OCI-LY1 (cell line): Measurements from ENCODE around the gene MICAL2.

Experiments
- H2AFZ ChIP-seq: fragments of 200-600 bp; sonication (generic), shearing (Covaris generic); 2 replicates; pipeline ENCODE4 v1.6.0; 2014; ENCODE audit warnings: antibody characterized with exemption, mild to moderate bottlenecking, low read length
- H3F3A ChIP-seq: fragments of 200-600 bp; sonication (generic), shearing (Covaris generic); 2 replicates; pipeline ENCODE4 v1.6.0; 2014; ENCODE audit warnings: mild to moderate bottlenecking, antibody characterized with exemption, low read length, moderate library complexity; ENCODE audit not compliant: insufficient read depth
- H3K27ac ChIP-seq: fragments of 200-600 bp; sonication (generic); 2 replicates; pipeline ENCODE4 v1.5.1; 2014; ENCODE audit warnings: low read length, mixed run types, mild to moderate bottlenecking, low read depth; ENCODE audit not compliant: poor library complexity, severe bottlenecking
- H3K27me3 ChIP-seq: fragments of 200-600 bp; sonication (generic); 2 replicates; pipeline ENCODE4 v1.6.0; 2014; ENCODE audit warnings: antibody characterized with exemption, mild to moderate bottlenecking, low read length, moderate library complexity; ENCODE audit not compliant: insufficient read depth
- H3K36me3 ChIP-seq: fragments of 200-600 bp; sonication (generic); 2 replicates; pipeline ENCODE4 v1.6.1; 2014; ENCODE audit warnings: mild to moderate bottlenecking, antibody characterized with exemption, low read length, moderate library complexity, mixed read lengths; ENCODE audit not compliant: insufficient read depth
- H3K4me1 ChIP-seq: fragments of 200-600 bp; sonication (generic); 2 replicates; pipeline ENCODE4 v1.5.1; 2014; ENCODE audit warnings: mild to moderate bottlenecking, low read length, moderate library complexity; ENCODE audit not compliant: insufficient read depth, severe bottlenecking
- H3K4me2 ChIP-seq: fragments of 200-600 bp; sonication (generic), shearing (Covaris generic); 2 replicates; pipeline ENCODE4 v1.6.1; 2014; ENCODE audit warnings: low read length
- H3K4me3 ChIP-seq: fragments of 200-600 bp; sonication (generic); 2 replicates; pipeline ENCODE4 v1.5.1; 2014; ENCODE audit warnings: low read length, low read depth, mild to moderate bottlenecking, mixed read lengths; ENCODE audit not compliant: poor library complexity, severe bottlenecking
- H3K79me2 ChIP-seq: fragments of 200-600 bp; shearing (Covaris generic); 2 replicates; pipeline ENCODE4 v1.6.1; 2016; ENCODE audit warnings: mixed run types, low read length, mixed read lengths; ENCODE audit not compliant: insufficient read depth
- H3K9ac ChIP-seq: fragments of 200-600 bp; sonication (generic), shearing (Covaris generic); 2 replicates; pipeline ENCODE4 v1.6.1; 2014; ENCODE audit warnings: mild to moderate bottlenecking, low read length, mixed read lengths
- H3K9me2 ChIP-seq: fragments of 200-600 bp; sonication (generic), shearing (Covaris generic); 2 replicates; pipeline ENCODE4 v1.6.1; 2014; ENCODE audit warnings: low read depth, mild to moderate bottlenecking, low read length, mixed read lengths
- H3K9me3 ChIP-seq: fragments of 200-600 bp; shearing (Covaris generic); 2 replicates; pipeline ENCODE4 v1.6.1; 2014; ENCODE audit warnings: low read length, mixed read lengths
- H4K20me1 ChIP-seq: fragments of 200-600 bp; sonication (generic), shearing (Covaris generic); 2 replicates; pipeline ENCODE4 v1.6.0; 2016; ENCODE audit warnings: mild to moderate bottlenecking, low read length; ENCODE audit not compliant: insufficient read depth
- EZH2 ChIP-seq: fragments of 200-600 bp; sonication (generic), shearing (Covaris generic); IDR thresholded peaks from 2 replicates; pipeline ENCODE4 v1.8.0; 2017; ENCODE audit warnings: borderline replicate concordance, mixed run types, mild to moderate bottlenecking, antibody characterized with exemption, low read length, moderate library complexity, mixed read lengths
- TF ChIP-seq, protein P1 (sequence below): fragments of 200-600 bp; sonication (generic), shearing (Covaris generic); IDR thresholded peaks from 2 replicates; pipeline ENCODE4 v1.5.1; 2017; ENCODE audit warnings: mild to moderate bottlenecking, antibody characterized with exemption, low read length, moderate library complexity, mixed read lengths

MICAL2 gene

GRCh38 chr11:12165237-12165875 lies 55.0 kb downstream of the MICAL2 start:
- H3K4me3 ChIP-seq: no peak overlapping the region
- TF ChIP-seq EZH2: no peak
- TF ChIP-seq, protein P1, sequence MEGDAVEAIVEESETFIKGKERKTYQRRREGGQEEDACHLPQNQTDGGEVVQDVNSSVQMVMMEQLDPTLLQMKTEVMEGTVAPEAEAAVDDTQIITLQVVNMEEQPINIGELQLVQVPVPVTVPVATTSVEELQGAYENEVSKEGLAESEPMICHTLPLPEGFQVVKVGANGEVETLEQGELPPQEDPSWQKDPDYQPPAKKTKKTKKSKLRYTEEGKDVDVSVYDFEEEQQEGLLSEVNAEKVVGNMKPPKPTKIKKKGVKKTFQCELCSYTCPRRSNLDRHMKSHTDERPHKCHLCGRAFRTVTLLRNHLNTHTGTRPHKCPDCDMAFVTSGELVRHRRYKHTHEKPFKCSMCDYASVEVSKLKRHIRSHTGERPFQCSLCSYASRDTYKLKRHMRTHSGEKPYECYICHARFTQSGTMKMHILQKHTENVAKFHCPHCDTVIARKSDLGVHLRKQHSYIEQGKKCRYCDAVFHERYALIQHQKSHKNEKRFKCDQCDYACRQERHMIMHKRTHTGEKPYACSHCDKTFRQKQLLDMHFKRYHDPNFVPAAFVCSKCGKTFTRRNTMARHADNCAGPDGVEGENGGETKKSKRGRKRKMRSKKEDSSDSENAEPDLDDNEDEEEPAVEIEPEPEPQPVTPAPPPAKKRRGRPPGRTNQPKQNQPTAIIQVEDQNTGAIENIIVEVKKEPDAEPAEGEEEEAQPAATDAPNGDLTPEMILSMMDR: no peak
- H3K9ac ChIP-seq: no peak overlapping the region
- no peak overlapping the region for H2AFZ ChIP-seq
- no peaks in the 10 kb centered on the region for H3K9me2 ChIP-seq
- H3K79me2 ChIP-seq: no peaks in the 10 kb centered on the region
- no peaks in the 10 kb centered on the region for H3F3A ChIP-seq
- no peak overlapping the region for H3K4me2 ChIP-seq
- H3K36me3 ChIP-seq: no peaks in the 10 kb centered on the region
- H4K20me1 ChIP-seq: no peaks in the 10 kb centered on the region
- no peak overlapping the region for H3K27ac ChIP-seq
- no peaks in the 10 kb centered on the region for H3K27me3 ChIP-seq
- H3K9me3 ChIP-seq: no peaks in the 10 kb centered on the region
- H3K4me1 ChIP-seq: no peaks in the 10 kb centered on the region

DNA sequence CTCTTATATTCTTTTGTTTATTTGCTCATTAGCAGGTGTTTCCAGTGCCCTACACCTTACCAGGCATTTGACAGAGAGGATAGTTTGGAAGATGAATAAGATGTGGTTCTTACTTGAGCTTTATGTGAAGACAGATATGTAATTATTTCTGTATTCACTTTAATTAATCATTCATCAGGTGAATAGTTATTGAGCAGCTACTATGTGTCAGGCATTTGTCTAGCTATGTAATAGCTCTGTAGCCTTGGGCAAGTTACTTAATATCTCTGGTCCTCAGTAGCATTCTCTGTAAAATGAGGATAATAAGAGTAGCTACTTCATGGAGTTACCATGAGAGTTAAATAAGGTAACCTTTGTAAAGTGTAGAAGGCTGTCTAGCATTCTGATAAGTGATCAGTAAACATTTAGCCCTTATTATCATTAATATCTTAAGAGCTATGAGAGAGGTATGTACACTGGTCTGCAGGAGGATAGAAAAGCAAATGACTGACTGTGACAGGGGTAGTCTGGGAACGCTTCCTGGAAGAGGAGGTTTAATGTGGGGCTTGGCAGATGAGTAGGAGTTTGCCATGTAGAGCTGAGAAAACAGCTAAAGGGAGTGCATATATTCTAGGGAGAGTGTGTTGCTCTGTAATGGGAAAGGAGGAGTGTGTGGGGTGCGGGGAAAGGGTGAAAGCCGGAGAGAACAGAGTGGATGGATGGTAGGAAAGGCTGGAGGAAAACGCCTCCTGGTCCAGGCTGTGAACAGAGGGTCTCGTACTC lies 56.1 kb downstream of the MICAL2 start:
- H3K4me2 ChIP-seq: no peak overlapping the region
- no peaks in the 10 kb centered on the region for H3K4me1 ChIP-seq
- H3F3A ChIP-seq: no peaks in the 10 kb centered on the region
- H3K4me3 ChIP-seq: no peak overlapping the region
- H2AFZ ChIP-seq: no peak overlapping the region
- no peaks in the 10 kb centered on the region for H3K79me2 ChIP-seq
- H4K20me1 ChIP-seq: no peaks in the 10 kb centered on the region
- H3K36me3 ChIP-seq: no peaks in the 10 kb centered on the region
- H3K9ac ChIP-seq: no peak overlapping the region
- no peak for TF ChIP-seq EZH2
- TF ChIP-seq, protein P1: no peak
- no peaks in the 10 kb centered on the region for H3K9me2 ChIP-seq
- H3K9me3 ChIP-seq: no peaks in the 10 kb centered on the region
- no peak overlapping the region for H3K27ac ChIP-seq
- no peaks in the 10 kb centered on the region for H3K27me3 ChIP-seq

DNA sequence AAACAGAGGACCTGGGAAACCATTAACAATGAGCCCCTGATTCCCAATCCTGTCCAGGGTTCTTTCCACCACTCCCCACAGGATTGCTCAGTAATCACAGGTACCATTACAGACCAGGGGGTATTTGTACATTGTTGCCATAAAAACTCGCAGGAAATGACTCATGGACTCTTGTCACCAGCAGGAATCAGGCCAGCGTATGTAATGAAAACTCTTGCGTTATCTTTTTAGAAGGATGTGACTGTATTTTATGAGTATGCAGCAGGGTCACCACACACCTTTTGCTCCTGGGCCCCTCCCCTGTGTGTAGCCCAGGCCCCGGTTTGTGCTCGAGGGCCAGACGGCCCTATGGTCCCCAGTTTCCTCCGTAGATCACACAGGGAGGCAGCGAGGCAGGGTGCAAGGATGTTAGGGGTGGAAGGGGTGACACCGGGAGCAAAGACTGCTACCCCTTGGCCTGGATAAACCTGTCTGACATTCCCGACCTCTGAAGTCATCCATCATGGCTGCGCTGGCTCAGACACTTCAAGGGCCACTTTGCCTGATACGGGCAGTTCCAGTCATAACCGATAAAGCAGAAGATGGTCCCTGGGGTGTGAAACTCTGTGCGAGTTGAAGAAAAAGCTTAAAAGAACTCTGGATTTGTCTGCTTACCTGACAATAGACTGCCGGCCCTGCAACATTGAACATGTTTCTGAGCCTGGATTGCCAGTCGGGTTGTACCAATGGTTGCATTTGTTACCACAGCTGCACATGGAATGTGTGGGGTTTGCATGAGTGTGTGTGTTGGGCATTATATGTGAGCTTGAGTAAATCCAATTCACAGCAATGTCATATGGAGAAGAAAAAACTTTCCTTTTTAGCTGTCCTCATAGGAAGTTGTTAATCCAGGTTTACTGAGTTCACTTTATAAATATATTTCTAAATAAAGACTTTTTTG lies 56.9 kb downstream of the MICAL2 start:
- Histone ChIP-seq H3K79me2 (no peaks in the 10 kb centered on the region), H3K27me3 (no peaks in the 10 kb centered on the region), H3F3A (no peaks in the 10 kb centered on the region), H3K4me3 (no peak overlapping the region), H3K9ac (no peak overlapping the region), H3K36me3 (no peaks in the 10 kb centered on the region), H4K20me1 (no peaks in the 10 kb centered on the region), H3K4me1 (no peaks in the 10 kb centered on the region), H3K9me2 (no peaks in the 10 kb centered on the region), H3K4me2 (no peak overlapping the region), H3K9me3 (no peaks in the 10 kb centered on the region), H3K27ac (no peak overlapping the region), H2AFZ (no peak overlapping the region)
- TF ChIP-seq, protein P1: no peak
- no peak for TF ChIP-seq EZH2
